ENCODE results near the gene MUC4.
"Not testable (repeated sequence)": the region's sequence is repeated elsewhere in the genome, so short reads cannot be mapped to it uniquely, and the experiment has no call there.

Gene MUC4

DNA sequence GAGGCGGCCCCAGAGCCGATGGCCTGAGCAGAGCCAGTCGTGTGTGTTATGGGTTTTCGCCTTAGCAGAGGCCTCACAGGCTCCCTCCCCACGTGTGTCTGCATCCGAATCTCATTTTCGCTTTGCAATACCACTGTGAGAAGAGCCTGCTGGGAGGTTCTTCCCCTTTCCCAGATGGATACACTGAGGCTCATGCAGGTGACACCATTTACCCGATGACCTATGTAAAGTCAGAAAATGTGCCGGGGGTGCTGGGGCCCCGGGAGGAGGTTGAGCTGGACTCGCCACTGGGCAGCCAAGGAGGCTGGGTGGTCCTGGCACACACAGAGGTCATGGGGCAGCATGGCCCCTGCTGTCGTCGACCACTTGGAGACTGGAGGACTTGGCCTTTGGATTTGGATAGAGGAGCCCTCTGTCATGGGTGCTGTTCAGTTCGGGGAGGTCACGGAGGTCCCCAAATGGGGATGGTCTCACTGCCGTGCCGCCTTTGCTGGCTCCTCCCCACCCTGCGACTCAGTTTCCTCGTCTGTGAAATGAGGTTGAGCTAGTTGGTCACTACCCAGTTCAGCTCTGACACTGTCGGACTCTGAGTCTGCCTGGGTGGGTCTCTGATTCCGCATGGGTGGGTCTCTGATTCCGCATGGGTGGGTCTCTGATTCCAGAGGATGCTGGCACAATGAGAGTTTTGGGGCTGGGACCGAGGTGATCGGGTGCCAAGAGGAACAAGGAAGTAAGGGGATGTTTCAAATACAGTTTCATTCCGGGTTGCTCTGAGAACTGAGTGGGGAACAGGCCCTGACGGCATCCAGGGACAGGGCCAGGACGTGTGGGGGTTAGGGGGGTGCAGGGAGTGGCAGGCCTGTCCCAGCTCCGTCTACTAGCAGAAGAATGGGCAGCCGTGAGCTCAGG is 23.2 kb upstream of the MUC4 start:
- DNase-seq, result no peak

DNA sequence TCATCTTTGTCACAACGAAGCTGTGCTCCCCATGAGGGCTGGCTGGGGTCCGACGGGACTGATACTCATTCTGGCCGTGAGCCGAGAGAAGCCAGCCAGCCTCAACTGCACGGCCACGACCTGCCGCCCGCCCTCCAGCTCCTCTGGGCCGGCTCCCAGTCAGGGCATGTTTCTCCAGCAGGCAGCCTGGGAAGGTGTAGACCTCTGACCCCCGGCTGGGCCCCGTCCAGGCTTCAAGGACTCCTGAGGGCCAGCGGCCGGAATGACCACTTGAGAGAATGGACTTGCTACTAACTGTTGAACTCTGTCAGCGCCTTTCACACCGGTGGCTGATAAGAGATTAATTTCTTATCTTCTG is 18.1 kb upstream of the MUC4 start:
- DNase-seq, result no peak

DNA sequence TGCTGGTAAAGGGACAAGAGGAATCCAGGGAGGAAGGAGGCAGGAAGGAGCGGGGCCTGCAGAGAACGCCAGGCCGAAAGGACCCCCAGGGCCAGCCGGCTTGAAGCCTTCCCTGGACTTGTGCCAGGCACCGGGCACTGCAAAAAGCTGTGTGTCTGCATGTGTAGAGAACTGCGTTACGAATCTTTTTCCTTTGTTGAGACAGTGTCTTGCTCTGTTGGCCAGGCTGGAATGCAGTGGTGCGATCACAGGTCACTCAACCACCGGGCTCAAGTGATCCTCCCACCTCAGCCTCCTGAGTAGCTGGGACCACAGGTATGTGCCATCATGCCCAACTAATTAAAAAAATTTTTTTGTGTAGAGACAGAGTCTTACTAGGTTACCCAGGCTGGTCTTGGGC is 17.0 kb upstream of the MUC4 start:
- no peak for DNase-seq

GRCh38 chr3:195825857-195826804 is 14.4 kb upstream of the MUC4 start:
- no peak for DNase-seq

DNA sequence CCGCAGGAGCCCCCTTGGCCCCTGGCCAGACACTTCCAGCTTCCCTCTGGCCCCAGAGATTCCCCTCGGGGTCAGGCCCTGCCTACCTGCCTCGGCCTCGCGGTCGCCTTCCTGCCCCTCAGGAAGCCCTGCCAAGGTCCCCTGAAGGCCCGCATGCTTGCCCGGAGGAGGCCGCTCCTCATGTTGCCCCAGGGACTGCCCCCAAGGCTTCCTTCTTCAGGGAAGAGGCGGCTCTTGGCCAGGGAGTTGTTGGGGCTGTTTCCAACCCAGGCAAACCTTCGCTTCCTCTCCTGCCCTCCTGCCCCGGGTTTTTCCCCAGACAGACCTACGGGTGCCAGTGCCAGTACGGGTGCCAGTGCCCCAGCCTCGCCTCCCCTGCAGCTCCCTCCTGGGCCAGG is 13.5 kb upstream of the MUC4 start:
- DNase-seq, result no peak

GRCh38 chr3:195824425-195825190 is 12.9 kb upstream of the MUC4 start:
- not testable (repeated sequence) for DNase-seq

- no peak for DNase-seq
Measured at GRCh38 chr3:195823999-195824398, 12.3 kb upstream of the MUC4 start.

- DNase-seq, result no peak
Measured at GRCh38 chr3:195823280-195823679, 11.6 kb upstream of the MUC4 start.

- DNase-seq, result no peak
Measured at GRCh38 chr3:195822131-195822696, 10.5 kb upstream of the MUC4 start.

- no peak for DNase-seq
Measured at GRCh38 chr3:195821403-195822130, 9.8 kb upstream of the MUC4 start.

- no peak for DNase-seq
Measured at GRCh38 chr3:195820901-195821300, 9.2 kb upstream of the MUC4 start.

GRCh38 chr3:195820186-195820585 is 8.5 kb upstream of the MUC4 start:
- DNase-seq, result no peak

DNA sequence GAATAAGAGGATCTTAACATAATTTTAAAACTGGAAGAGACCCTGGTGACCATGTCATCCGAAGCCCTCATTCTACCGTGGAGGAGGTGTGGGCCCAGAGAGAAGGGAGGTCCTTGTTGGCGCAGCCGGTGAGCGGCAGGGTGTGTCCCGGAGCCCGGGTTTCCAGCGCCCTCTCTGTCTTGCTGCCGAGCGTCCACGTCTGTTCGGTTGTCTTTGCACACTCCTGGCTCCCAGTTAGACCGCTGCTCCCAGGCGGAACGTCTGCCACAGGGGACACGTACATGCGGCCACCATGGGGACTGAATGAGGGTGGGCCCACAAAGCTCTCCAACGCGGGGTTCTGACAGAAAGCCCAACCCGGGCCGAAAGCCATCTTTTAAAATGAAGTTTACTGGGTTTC is 6.6 kb upstream of the MUC4 start:
- DNase-seq, result no peak

DNA sequence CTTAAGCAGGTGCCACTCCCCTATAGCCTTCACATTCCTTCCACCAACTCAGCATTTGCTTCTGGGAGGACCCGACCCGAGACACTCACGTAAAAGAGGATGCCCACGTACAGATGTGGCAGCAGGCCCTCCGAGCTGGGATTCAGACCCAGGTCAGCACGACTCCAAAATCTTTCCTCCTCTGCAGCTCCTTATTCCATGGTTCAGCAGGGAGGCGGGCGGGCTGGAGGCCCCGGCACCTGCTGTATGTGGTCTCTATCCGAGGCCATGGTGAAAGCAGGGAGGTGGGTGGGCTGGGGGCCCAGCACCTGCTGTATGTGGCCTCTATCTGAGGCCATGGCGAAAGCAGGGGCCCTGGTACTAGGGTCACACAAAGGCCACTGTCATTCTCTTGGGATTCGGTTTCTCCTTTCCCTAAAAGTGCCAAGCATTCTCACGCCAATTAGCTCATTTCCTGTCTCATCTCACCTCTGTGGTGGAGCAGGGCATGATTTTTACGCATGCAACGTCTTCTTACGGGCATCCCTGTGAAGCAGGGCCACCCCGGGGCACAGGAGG is 5.9 kb upstream of the MUC4 start:
- no peak for DNase-seq

DNA sequence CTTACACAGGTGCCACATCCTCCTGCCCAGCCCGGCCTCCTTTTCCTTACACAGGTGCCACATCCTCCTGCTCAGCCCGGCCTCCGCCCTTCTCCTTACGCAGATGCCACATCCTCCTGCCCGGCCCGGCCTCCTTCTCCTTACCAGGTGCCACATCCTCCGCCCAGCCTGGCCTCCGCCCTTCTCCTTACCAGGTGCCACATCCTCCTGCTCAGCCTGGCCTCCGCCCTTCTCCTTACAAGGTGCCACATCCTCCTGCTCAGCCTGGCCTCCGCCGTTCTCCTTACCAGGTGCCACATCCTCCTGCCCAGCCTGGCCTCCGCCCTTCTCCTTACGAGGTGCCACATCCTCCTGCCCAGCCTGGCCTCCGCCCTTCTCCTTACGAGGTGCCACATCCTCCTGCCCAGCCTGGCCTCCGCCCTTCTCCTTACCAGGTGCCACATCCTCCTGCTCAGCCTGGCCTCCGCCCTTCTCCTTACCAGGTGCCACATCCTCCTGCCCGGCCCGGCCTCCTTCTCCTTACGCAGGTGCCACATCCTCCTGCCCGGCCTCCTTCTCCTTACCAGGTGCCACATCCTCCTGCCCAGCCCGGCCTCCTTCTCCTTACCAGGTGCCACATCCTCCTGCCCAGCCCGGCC is 4.7 kb upstream of the MUC4 start:
- not testable (repeated sequence) for DNase-seq

DNA sequence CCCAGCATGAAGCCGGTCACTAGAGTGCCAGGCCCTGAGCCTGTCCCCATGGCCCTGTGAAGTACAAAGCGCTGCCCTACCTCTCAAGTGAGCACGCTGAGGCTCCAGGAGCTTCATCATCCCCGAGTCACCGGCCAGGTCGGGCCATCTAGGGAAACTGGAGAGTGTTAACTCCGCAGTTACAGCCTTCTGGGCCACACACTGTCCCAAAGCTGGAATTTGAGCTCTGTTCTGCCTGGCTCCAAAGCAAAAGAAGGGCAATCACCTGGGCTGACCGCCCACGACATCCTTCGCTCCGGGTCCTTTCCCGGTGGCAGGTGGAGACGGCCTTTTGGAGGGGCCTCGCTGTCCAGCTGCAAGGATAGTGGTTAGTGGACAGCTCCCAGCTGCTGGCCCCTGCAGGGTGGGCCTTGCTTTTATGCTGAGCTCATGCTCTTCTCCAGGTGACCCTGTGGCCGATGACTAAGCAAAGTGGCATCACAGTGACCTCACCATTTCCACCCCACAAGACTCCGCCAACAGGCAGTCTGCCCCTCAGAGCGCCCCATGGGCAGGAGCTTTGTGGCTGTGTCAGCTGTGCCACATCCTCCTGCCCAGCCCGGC is 3.5 kb upstream of the MUC4 start:
- DNase-seq, result no peak

DNA sequence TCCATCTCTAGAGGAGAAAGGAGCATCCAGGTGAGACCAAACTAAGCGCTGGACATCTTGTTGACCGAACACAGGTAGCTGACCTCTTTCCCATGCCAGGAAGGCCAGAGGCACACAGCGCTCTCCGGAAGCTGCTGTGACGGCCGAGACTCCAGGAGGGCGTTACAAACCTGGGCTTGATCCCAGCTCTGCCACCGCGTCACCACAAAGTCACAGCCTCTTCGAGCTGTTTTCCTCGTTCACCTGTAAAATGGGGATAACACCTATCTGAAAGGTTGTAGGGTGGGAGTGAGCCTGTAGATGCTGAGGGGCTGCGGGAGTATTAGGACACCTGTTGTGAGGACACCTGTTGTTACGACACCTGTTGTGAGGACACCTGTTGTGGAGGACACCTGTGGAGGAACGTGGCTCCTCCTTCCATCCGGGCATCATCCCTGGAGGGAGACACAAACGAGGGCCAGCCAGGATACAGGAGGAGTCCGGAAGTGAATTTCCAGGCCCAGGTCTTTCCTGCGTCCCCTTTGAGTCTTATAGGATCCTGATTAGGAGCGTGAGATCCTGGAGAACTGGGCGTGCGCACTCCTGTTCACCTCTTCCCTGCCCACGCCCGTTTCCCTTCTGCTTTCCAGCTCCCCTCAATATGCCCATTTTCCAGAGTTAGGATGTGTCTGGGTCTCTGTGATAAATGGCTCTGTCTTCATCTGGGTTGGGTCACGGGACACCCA is 2.3 kb upstream of the MUC4 start:
- no peak for DNase-seq

- no peak for DNase-seq
Measured at GRCh38 chr3:195812366-195812765, 637 bp upstream of the MUC4 start.

DNA sequence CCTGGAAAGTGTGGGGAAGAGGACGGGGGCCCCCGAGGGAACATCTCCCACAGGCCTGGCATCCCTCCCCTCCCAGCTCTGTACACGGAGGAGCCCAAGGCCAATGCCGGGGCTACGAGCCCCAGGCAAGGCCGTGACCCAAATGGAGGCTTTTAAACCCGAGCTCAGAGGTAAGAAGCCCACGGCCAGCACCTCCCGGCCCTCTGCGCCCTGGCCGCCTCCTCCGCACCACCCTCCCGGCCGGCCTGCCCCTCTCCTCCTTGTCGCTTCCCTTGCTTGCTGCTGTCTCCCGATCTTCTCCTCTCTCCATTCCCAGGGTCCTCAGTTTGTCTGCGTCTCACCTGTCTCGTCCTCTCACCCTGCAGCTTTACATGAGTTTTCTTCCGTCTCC is 1.3 kb downstream of the MUC4 start:
- no peak for DNase-seq

GRCh38 chr3:195809796-195810454 is 1.8 kb downstream of the MUC4 start:
- no peak for DNase-seq
